NCI-H524 treated with DMSO at 0.1 percent for 48 hours (cell line): ENCODE data around the gene GREM1.

Experiments
- DNase-seq: peaks from one replicate; lab custom pipeline; 2025; lab: John Stamatoyannopoulos, UW

GREM1 gene

DNA sequence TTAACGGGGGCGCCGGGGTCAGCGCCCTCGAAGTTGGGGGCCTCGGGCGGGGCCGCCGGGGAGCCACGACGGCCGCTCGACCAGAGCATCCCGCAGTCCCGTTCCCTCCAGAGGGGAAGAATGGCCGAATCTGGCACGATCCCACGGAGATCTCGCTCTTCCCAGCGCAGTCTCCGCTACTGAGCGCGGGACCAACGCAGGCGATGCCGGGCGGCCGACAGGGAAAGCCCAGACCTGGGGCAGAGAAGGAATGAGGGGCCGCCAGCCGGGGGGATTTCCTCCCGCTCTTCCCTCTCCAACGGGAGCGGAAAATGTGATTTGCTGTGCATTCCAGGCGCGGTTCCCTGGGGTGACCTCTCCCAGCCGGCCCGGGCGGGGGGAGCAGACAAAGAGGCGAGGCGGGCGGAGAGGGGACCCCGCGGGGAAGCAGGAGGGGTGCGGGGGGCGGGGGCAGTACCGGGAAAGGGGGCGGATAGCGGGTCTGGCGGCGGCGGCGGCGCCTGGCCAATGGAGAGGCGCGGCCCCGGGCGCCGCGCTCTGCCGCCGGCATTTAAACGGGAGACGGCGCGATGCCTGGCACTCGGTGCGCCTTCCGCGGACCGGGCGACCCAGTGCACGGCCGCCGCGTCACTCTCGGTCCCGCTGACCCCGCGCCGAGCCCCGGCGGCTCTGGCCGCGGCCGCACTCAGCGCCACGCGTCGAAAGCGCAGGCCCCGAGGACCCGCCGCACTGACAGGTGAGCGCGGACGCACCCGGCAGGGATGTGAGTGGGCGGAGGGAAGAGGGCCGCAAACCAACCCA lies at the start of gene GREM1:
Gene GREM1 (plus strand): TSS at position 579 of the 801 bp plus-strand sequence. CDS start 12,687 bp downstream, outside the sequence.
- no peak for DNase-seq

DNA sequence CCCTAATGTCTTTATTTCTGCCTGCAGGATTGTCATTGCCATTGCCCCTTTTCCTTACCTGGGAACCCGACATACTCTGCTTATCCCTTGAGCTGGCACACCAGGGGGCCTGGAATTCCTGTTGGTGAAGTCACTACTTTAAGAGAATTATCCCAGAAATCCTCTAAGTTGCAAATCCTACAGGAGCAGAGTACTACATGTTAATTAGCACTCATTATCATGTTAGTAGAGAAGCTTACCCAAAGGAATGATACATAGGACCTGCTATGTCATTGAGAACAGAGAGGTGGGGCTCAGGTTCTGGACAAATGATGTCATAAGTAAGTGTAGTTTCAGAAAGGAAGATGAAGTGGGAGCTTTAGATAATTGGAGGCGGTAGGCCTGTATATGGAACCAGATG lies 48.9 kb upstream of the GREM1 start:
- no peak for DNase-seq

DNA sequence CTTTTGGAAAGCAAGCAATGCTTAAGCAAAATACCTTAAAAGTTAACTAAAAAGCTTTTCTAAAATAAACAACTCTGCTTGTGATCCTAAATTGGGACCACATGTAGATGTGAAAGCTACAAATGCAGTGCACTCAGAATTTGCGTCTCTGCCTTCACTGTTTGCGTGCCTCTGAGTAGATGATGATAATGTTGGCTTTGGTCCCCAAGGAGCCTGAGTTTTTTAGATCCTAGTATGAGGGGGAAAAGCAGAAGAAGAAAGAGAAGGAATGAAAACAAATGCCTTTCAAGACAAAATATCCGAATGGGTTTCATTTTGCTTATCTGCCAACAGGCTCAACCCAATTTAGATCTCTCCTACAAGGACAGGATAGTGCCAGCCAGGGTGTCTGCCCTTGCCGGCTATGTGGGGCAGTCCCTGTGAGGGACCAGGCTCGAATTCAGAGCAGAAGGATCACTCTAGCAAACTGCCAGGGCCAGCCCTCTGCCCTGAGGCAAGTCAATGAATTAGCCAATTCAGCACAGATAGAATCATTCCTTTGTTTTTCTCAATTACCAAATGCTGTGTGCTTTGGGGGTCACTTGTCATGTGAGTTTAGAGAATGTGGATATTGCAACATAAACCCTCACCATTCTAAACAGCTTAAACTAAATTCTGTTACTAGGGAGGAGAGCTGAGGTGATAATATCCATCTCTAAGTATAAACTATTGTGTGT lies 47.8 kb upstream of the GREM1 start:
- DNase-seq, result no peak

DNA sequence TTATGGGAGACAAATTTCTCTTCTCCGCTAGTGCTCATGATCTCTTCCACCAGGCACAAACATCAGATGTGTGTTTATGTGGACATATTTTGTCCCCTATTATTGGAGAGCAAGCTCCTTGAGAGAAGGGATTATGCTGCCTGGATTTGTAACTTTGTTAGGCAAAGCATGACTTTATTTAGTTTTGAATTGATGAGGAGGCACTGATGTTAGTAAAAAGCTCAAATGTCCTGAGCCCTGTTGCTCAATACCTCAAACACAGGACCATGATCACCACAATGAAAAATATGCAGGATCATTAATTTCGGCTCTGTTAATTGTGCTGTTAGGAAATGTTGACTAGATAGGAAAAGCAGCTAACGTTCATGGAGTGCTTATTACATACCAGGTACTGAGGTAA lies 47.2 kb upstream of the GREM1 start:
- no peak for DNase-seq

DNA sequence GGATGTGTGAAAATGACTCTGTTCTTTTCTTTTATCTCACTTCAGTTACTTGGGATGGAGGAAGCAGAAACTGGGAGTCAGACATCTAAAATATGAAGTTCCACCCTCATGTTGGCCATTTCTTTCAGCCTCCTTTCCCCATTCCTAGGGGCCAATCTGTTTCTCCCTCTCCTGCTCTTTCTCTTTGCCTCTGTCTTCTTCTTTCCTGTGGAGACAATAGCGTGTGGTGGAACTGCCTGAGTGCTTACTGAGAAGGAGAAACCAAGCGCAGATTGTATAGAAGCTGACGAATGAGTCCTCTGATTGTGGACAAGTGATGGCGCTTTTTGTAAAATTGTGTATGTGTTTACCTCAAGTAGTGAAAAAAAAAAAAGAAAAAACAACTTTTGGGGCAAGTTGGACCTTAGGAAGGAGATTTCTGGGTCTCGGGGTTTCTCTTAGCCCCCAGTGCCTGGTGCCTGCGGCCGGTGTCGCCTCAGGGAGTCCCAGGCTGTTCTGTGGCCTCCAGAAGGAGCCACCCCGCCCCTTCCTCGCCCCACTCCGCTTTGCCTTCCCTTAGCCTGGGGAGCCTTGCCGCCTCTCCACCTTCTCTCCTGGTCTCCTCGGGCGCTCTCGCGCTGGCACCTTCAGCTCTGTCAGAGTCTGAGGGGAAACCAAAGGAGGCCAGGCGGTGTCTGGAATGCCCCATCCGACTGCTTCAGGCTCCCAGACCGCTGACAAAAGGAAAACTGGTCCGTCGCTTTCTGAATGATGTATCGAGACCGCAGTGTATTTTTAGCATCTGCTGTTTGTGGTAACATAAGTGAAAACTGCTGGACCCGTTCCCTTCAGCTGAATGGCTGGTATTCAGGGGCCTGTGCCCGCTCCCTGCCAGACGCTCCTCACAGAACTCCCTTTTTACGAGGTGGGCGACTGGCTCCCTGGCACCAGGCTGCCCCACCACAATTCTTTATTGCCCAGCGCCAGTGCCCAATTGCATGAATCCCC lies 46.2 kb upstream of the GREM1 start:
- no peak for DNase-seq

DNA sequence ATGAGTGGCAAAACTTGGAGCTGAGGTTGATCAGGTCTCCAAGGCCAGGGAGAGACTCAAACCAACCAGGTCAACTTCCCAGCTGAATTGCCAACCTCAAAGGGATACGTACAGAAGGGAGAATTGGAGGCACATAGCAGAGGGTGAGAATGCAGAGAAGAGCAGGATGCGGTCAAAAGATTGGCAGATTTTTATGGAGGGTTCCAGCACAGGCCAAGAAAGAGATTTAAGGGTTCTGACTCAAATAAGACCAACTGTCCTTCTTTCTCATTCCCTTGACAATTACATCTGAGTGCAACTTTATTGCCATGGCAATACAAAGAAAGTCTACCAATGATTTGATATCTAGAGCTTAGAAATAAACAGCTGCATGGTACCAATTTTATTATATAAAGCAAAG lies 43.1 kb upstream of the GREM1 start:
- no peak for DNase-seq

DNA sequence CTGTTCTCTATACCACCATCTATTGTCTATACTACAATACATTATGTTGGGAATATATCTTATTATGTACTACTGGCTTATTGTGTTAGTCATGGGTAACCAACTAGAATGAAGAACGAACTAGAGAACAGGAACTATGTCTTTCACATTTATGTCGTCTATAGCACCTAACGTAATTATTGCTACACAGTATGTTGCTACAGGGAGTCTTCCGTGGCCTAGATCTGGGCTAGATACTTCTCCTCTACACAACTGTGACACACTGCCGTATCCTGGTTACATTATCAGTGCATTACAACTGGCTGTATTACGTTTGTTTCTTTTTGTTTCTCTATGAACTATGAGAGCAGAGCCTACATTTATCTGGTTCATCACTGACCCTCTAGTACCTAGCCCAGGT lies 42.3 kb upstream of the GREM1 start:
- DNase-seq, result no peak

DNA sequence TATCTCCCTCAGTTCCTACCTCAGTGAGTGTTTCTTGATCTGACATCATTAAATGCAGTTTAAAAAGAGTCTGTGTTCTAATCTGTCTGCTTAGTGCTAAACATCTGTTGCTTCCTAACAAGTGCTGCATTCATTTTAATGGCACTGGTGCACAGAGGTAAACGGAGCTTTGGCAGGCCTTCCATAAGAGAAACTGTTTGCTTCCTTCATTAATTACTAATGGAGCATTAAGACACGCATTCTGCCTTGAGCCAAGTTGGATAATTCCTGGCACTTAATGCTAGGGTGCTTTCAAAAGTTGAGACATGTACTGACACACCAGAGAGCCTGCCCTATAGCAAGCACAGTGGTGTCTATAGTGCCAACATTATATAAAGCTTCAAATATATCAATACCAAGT lies 41.6 kb upstream of the GREM1 start:
- peak; percentile 41 for DNase-seq

DNA sequence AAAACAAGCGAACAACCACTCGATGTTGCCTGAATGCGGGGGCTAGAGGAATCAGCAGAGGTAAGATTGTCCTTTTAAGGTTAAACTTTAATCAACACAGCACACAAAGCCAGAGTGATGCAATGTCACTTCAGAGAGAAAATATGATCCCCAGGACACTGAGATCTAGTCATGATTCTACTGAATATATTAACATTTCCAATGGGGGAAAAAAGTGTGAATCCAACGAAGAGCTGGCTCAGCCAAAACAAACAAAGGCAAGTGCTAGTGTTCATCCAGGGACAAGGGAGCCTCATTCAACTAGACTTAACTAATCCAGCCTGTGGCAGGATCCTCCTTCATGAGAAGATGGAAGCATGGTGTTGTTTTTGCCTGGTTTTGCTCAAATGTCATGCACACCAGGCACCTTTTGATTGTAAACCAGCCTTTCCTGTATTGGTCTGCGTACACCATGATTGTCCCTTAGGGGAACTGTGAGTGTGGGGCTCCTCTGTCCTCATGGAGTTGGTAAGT lies 40.5 kb upstream of the GREM1 start:
- DNase-seq, result no peak

DNA sequence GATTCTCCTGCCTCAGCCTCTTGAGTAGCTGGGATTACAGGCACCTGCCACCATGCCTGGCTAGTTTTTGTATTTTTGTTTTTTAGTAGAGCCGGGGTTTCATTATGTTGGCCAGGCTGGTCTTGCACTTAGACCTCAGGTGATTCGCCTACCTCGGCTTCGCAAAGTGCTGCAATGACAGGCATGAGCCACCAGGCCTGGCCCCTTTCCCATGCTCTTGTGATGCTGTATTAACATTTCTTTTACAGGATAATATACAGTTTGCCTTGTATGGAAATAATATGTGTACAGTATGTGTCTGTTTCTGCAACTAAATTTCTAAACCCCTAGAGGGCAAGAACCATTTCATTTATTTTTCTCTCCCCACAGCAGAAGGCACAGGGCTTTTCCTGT lies 38.5 kb upstream of the GREM1 start:
- no peak for DNase-seq

DNA sequence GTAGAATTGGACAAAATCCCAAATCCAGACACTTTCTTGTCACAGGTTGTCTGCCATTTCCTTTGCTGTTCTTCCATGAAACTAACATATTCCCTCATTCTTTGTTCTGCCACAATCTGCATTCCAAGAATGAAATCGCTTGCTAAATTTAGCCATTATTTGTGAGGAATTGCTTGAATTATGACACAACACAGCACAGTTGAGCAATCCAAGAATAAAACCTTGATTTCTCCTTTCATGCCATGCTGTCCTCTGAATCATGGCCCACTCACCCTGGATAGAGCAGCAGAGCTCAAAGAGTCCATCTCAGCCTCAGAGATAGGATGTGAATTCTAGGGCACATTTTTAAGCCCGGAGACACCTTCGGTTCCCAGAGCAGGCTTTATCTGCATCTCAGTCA lies 35.2 kb upstream of the GREM1 start:
- DNase-seq, result no peak

DNA sequence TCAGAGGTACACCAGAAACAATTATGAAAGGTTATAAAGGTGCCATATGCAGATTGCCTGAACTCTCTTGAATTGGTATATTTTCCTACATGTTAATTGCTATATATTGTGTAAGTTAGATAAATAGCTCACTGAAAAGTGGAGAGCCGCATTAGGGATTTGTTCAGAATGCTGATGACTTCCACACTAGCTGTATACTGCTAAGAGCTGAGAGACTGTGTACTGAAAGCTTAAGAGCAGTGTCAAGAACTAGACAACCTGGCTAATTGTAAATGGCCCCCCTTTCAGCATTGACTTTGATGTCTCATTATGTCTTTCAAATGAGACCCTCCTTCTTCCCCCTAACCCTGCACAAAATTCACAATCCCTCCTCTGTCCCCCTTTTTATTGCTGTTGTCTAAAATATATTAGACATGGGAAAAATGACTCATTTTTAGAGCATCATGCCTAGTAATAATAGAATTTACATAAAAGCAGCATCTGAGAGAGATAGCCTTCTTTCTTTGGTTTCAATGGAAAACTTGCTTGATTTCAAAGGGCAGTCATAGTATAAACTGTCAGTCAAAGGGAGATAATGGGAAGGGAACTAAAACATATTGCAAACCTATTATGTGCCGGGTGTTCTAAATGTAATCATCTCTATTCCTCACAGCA lies 34.7 kb upstream of the GREM1 start:
- no peak for DNase-seq

DNA sequence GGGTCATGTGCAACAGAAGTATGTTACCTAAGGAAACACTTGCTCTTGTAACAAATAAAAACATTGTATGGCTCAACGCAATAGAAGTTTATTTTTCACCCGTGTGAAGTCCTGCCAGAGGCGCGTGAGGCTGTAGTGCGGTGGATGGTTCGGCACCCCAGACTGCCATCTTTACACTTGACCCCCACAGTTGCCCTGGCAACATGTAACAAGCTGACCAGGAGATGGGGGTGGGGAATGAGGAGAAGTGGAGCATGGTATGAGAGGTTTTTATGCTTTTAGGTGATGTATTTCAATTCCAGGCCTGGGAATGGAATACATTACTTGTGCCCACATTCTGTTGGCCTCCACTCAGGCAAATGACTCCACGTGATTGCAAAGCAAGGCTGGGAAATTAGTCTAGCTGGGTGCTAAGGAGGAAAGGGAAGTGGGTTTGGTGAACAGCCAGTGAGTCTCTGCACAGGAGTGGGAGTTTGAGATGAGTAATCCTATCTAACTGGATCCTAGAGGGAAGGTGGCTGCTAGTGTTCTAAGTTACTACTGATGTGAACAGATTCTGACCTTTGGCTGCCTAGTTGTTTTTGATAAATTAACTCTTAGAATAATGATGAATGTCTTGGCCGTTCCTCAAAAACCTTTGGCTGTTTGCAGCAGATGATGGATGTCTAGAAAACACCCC lies 33.8 kb upstream of the GREM1 start:
- DNase-seq, result no peak

DNA sequence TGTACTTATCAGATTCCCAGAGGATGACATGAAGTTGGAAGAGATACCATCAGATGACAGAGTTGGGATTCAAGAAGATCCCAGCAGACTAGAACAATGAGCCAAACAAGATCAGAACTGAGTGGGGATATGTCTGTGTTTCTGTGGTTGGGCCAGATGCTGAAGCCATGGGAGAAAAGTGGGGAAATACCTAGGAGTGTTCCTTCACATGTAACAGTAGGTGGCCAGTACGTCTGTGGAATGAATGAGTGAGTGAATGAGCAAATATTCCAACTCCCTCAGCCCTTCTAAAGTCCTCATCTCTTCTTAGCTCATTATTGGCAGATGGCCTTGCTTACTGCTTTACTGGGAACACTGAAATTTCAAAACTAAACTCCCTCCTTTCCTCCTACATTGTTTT lies 32.2 kb upstream of the GREM1 start:
- DNase-seq, result no peak

DNA sequence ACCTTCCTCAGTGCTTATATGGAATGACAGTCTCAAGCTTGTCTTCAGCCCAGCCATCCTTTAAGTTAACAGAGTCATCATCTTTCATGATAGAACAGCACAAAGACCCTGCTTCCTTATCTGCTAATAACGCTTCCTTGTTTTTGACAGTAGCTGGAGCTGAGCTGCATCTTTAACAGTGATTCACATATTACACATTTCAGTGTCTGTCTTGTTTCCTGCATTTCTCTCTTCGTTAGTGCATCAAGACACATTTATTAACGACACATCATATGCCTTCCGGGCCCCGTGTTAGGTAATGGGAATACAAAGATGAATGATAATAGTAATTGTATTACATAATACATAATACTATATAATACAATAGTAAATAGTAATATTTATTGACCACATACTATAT lies 30.2 kb upstream of the GREM1 start:
- DNase-seq, result no peak

DNA sequence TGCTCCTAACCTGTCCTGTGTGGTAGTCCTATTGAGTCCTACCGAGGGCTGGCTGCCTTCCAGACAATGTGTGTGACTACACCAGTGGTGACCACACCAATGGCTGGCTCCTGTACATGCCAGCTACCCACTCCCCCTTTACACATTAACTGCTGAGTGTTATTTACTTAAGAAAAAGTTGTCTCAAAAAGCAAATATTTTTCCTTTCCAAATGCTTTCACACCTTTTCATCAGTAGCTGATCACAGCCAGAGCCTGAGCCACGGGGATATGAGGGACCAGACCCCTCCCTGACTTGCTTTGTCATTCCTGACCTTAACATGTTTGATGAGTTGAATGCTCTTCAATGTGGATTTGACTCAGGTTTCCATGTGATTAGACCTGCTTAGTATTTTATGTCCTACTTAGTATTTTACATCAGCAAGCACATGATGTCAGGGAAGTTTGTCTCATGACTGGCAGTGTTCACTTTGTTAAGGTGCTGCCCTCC lies 29.6 kb upstream of the GREM1 start:
- DNase-seq, result no peak

DNA sequence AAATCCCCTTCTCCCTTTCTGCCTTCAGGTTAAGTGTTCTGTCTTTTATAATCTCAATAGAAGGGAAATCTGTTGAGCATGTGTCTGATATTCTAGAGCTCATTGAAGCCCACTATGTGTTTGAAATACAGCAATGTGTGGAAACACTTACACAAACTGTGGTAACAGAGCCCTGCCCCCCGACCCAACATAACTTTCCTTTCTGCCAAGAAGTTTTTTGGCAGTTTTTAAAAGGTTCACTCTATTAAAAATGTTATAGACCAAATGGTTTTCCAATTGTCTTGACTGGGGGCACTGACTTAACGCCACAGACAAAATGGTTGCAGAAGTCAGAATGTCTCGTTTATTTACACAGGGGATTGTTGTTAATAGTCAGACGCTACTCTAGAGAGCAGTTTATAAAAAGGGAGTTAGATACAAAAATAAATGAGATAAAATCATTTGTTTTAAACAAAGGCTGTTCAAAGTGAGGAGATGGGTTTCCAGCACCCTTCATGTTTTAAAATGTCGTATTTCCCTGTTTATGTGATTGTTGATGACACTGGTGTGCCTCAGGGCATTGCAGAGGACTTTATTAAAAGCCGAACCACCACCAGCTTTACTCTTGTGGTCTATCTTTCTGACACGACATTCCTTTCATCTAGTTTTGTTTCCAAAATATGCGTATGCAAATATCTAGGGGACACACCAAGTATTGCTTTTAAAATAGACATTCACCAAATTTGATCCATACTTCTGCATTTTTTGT lies 26.7 kb upstream of the GREM1 start:
- no peak for DNase-seq

DNA sequence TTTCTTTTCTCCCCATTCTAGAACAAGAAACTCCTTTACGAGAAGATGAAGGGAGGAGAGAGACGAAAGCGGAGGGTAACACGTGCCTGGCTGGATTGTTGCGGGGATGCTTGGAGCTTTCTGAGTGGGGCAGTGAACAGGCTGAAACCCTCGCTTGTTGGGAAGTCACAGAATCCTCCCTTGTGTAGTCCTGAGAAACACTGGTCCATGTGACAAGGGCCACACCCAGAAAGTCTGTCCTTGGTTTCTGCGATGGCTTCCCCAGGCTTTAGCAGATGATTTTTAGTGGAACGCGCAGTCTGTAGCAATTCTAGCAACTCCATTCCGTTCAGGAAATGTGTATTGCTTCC lies 26.1 kb upstream of the GREM1 start:
- no peak for DNase-seq

DNA sequence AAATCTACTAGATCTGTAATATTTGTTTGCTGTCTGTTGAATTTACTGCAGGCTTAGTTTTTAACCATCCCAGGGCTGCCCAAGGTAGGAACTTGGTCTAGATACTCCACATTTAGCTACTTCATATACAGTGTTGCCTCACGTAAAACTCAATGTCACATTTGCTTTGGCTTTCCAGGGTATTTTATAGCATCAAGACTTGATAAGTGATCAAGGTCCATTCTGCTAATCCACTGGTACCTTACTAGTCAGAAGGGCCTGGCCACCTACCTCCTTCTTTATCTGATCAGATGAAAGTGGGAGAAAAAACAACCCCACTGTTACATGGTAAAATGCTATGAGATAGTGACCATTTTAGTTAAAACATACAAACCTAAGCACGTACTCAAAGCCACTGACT lies 25.5 kb upstream of the GREM1 start:
- DNase-seq, result no peak

DNA sequence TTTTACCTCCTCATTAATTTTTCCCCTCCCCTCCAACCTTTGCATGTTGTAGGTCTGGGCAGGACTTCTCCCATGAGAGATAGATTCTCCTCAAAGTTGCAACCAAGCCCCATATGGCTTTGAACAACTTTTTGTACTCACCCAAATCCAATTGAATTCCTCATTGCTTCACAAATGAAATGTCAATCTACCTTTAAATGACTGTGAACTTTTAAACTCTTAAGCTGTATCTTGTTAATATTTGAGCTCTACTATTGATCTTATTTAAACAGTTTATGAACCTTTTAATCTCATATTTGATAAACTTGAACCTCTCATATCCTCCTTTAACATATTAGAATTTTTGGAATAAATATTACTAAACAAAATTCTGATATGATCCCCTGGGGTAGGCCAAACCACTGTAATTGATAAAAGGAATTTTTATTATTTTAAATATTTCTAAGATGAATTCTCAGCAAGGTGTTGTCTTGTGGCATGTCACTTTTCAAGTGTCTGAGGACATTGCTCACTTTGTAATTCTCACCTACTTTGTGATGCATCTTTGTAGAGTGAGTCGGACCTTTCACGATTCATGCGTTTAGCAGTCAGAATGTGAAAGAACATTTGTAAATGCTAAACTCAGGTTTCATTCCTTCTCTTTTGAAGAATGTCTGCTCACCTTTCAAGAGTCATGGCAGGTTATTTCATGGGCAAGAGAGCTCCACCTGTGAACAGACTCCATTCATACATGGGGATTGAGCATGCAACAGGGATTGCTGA lies 23.4 kb upstream of the GREM1 start:
- DNase-seq, result no peak
